ENCODE results near the gene WWTR1. TPM values are rescaled to one million over a fixed set of nuclear protein-coding genes. Genes with fewer than 3 reads are reported as not detected.

Gene WWTR1
- polyA plus RNA-seq, 1 donor (not counting 4 experiments of a cell fraction or from before 2014, with no cell fraction given): 77.3 TPM

- dilution Hi-C loops (cut with MboI; ENCODE audit: extremely low pct_ligation_motif_present, low sequenced_read_pairs): no loop called here
- no peak overlapping the region for H3K27ac ChIP-seq (ENCODE audit: control insufficient read depth, insufficient read depth, low read length)
- no peak for FAIRE-seq
- H4K20me1 ChIP-seq (ENCODE audit: control insufficient read depth, extremely low read depth, insufficient read depth, low read length): no peaks in the 10 kb centered on the region
- no peaks in the 10 kb centered on the region for H3K9me3 ChIP-seq (ENCODE audit: control insufficient read depth, low read depth, low read length)
- no peak overlapping the region for H2AFZ ChIP-seq (ENCODE audit: control insufficient read depth, low read length)
- H3K4me2 ChIP-seq (ENCODE audit: control insufficient read depth, extremely low read depth, insufficient read depth, low read depth, low read length): no peak overlapping the region
- DNase-seq (ENCODE audit: low read depth, low spot score): no peak
- H3K4me1 ChIP-seq (ENCODE audit: control insufficient read depth, extremely low read depth, insufficient read depth, low read length): peaks cover 19% of the 10 kb centered on the region
- H3K4me3 ChIP-seq (ENCODE audit: control insufficient read depth in 2 of 3, extremely low read depth in 1 of 3, insufficient read depth in 2 of 3, low read depth in 1 of 3, low read length in 3 of 3): no peak overlapping the region
- no peaks in the 10 kb centered on the region for H3K9me1 ChIP-seq (ENCODE audit: control insufficient read depth, extremely low read depth, insufficient read depth, low read length)
- no peak overlapping the region for H3K9ac ChIP-seq (ENCODE audit: control insufficient read depth, extremely low read depth, insufficient read depth, low read length)
- H3K36me3 ChIP-seq (ENCODE audit: control insufficient read depth in 2 of 2, extremely low read depth in 1 of 2, insufficient read depth in 2 of 2, low read length in 2 of 2): no peaks in the 10 kb centered on the region
- H3K27me3 ChIP-seq (ENCODE audit: control insufficient read depth, extremely low read depth, insufficient read depth, low read length): no peaks in the 10 kb centered on the region
- H3K79me2 ChIP-seq (ENCODE audit: control insufficient read depth, insufficient read depth, low read length): peaks cover 59% of the 10 kb centered on the region
- TF ChIP-seq EZH2 (IDR thresholded peaks at IDR 0.05; ENCODE audit: low read length): no peak
- TF ChIP-seq CTCF (optimal IDR thresholded peaks at IDR 0.05 in 1 of 3, IDR thresholded peaks at IDR 0.05 in 1 of 3, conservative IDR thresholded peaks at IDR 0.05 in 1 of 3; ENCODE audit: extremely low read depth in 1 of 3, insufficient read depth in 2 of 3, low read length in 3 of 3): no peak
These were observed 64.2 kb downstream of the WWTR1 start for GRCh38 chr3:149593418-149594160.

GRCh38 chr3:149592758-149593240 lies 65.0 kb downstream of the WWTR1 start:
- Histone ChIP-seq H3K4me2 (ENCODE audit: control insufficient read depth, extremely low read depth, insufficient read depth, low read depth, low read length) (no peak overlapping the region), H3K9me1 (ENCODE audit: control insufficient read depth, extremely low read depth, insufficient read depth, low read length) (no peaks in the 10 kb centered on the region), H2AFZ (ENCODE audit: control insufficient read depth, low read length) (no peak overlapping the region), H3K9ac (ENCODE audit: control insufficient read depth, extremely low read depth, insufficient read depth, low read length) (no peak overlapping the region), H3K27ac (ENCODE audit: control insufficient read depth, insufficient read depth, low read length) (no peak overlapping the region), H3K4me3 (ENCODE audit: control insufficient read depth in 2 of 3, extremely low read depth in 1 of 3, insufficient read depth in 2 of 3, low read depth in 1 of 3, low read length in 3 of 3) (no peak overlapping the region), H3K36me3 (ENCODE audit: control insufficient read depth in 2 of 2, extremely low read depth in 1 of 2, insufficient read depth in 2 of 2, low read length in 2 of 2) (no peaks in the 10 kb centered on the region), H3K4me1 (ENCODE audit: control insufficient read depth, extremely low read depth, insufficient read depth, low read length) (peaks cover 19% of the 10 kb centered on the region), H3K79me2 (ENCODE audit: control insufficient read depth, insufficient read depth, low read length) (peaks cover 57% of the 10 kb centered on the region), H4K20me1 (ENCODE audit: control insufficient read depth, extremely low read depth, insufficient read depth, low read length) (no peaks in the 10 kb centered on the region), H3K9me3 (ENCODE audit: control insufficient read depth, low read depth, low read length) (no peaks in the 10 kb centered on the region), H3K27me3 (ENCODE audit: control insufficient read depth, extremely low read depth, insufficient read depth, low read length) (no peaks in the 10 kb centered on the region)
- dilution Hi-C loops (cut with MboI; ENCODE audit: extremely low pct_ligation_motif_present, low sequenced_read_pairs): no loop called here
- no peak for TF ChIP-seq EZH2 (IDR thresholded peaks at IDR 0.05; ENCODE audit: low read length)
- no peak for TF ChIP-seq CTCF (optimal IDR thresholded peaks at IDR 0.05 in 1 of 3, IDR thresholded peaks at IDR 0.05 in 1 of 3, conservative IDR thresholded peaks at IDR 0.05 in 1 of 3; ENCODE audit: extremely low read depth in 1 of 3, insufficient read depth in 2 of 3, low read length in 3 of 3)
- no peak for FAIRE-seq
- DNase-seq (ENCODE audit: low read depth, low spot score): no peak
